ENCODE results near the gene SIRT7. TPM values are rescaled to one million over a fixed set of nuclear protein-coding genes. Genes with fewer than 3 reads are reported as not detected.

Gene SIRT7
- total RNA-seq, 4 donors from 2014 or later = 76.5 to 315 (median 172) TPM

DNA sequence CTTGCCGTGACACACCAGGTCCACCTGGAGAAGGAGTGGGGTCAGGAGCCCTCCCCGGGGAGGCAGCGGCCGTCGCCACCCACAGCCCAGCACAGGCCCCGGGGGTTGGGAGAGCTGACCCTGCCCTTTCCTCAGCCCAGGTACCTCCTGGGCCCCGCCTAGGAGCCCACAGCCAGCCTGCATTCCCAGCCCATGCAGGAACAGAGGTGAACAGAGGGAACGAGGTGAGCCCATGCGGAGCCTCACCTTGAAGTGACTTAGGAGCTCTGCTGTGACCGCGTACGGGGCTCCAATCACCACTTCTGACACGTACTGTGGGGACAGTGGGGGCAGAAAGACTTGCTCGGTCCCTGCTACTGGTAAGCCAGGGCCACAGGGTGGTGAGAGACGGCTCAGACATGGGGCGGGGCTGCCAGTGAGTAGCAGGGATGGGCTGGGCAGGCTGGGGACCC, 12.5 kb downstream of the SIRT7 start:
- WGBS, 2 donors (ENCODE audit: low coverage in 1 of 2) = 90% methylated on average over 15 of the region's 16 CpGs; no CpG with 5 or more reads in 1 of the 2 donors
- no peak for TF ChIP-seq POLR2A (IDR thresholded peaks at IDR 0.05)
- TF ChIP-seq, protein P1, sequence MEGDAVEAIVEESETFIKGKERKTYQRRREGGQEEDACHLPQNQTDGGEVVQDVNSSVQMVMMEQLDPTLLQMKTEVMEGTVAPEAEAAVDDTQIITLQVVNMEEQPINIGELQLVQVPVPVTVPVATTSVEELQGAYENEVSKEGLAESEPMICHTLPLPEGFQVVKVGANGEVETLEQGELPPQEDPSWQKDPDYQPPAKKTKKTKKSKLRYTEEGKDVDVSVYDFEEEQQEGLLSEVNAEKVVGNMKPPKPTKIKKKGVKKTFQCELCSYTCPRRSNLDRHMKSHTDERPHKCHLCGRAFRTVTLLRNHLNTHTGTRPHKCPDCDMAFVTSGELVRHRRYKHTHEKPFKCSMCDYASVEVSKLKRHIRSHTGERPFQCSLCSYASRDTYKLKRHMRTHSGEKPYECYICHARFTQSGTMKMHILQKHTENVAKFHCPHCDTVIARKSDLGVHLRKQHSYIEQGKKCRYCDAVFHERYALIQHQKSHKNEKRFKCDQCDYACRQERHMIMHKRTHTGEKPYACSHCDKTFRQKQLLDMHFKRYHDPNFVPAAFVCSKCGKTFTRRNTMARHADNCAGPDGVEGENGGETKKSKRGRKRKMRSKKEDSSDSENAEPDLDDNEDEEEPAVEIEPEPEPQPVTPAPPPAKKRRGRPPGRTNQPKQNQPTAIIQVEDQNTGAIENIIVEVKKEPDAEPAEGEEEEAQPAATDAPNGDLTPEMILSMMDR (IDR thresholded peaks at IDR 0.05) = no peak
- TF ChIP-seq EP300 (IDR thresholded peaks at IDR 0.05; ENCODE audit: low read depth) = no peak
- no peak for TF ChIP-seq POLR2AphosphoS5 (IDR thresholded peaks at IDR 0.05)
- Histone ChIP-seq H3K27ac (no peak overlapping the region), H3K27me3 (peaks cover 21% of the 10 kb centered on the region), H3K9me3 (no peaks in the 10 kb centered on the region), H3K4me3 (no peak overlapping the region), H3K36me3 (no peaks in the 10 kb centered on the region), H3K4me1 (peaks cover 19 to 24% (median 21%) of the 10 kb centered on the region in 4 donors)
- DNase-seq = no peak
- in situ Hi-C loops (cut with MboI; ENCODE audit: low pct_ligation_motif_present in 1 of 4, low pct_unique_long_range_greater_than_20kb in 1 of 4, low sequenced_read_pairs in 3 of 4) = no loop called here
- intact Hi-C loops (cut with DNase I; ENCODE audit: low total_unique reads) = no loop called here

- H3K27ac ChIP-seq = no peak overlapping the region
- WGBS, 2 donors (ENCODE audit: low coverage in 1 of 2) = 92% methylated on average over 27 of the region's 28 CpGs; no CpG with 5 or more reads in 1 of the 2 donors
- peaks cover 21% of the 10 kb centered on the region for H3K27me3 ChIP-seq
- H3K4me1 ChIP-seq = peaks cover 13 to 18% (median 15%) of the 10 kb centered on the region in 4 donors
- peaks cover 0 to 4% (median 0%) of the 10 kb centered on the region in 4 donors for H3K36me3 ChIP-seq
- intact Hi-C loops (cut with DNase I; ENCODE audit: low total_unique reads) = no loop called here
- no peak for TF ChIP-seq EP300 (IDR thresholded peaks at IDR 0.05; ENCODE audit: low read depth)
- no peak for TF ChIP-seq POLR2A (IDR thresholded peaks at IDR 0.05)
- TF ChIP-seq, protein P1 (IDR thresholded peaks at IDR 0.05) = no peak
- TF ChIP-seq POLR2AphosphoS5 (IDR thresholded peaks at IDR 0.05) = no peak
- H3K9me3 ChIP-seq = no peaks in the 10 kb centered on the region
- in situ Hi-C loops (cut with MboI; ENCODE audit: low pct_ligation_motif_present in 1 of 4, low pct_unique_long_range_greater_than_20kb in 1 of 4, low sequenced_read_pairs in 3 of 4) = no loop called here
- no peak overlapping the region for H3K4me3 ChIP-seq
- no peak for DNase-seq
These were observed 13.2 kb downstream of the SIRT7 start for GRCh38 chr17:81904600-81905423.

GRCh38 chr17:81903896-81904599, 13.9 kb downstream of the SIRT7 start:
- intact Hi-C loops (cut with DNase I; ENCODE audit: low total_unique reads) (no loop called here), in situ Hi-C loops (cut with MboI; ENCODE audit: low pct_ligation_motif_present in 1 of 4, low pct_unique_long_range_greater_than_20kb in 1 of 4, low sequenced_read_pairs in 3 of 4) (no loop called here)
- TF ChIP-seq, protein P1 (IDR thresholded peaks at IDR 0.05) = no peak
- no peak for TF ChIP-seq POLR2AphosphoS5 (IDR thresholded peaks at IDR 0.05)
- TF ChIP-seq EP300 (IDR thresholded peaks at IDR 0.05; ENCODE audit: low read depth) = no peak
- TF ChIP-seq POLR2A (IDR thresholded peaks at IDR 0.05) = no peak
- DNase-seq = no peak
- Histone ChIP-seq H3K4me1 (peaks cover 10 to 17% (median 13%) of the 10 kb centered on the region in 4 donors), H3K36me3 (peaks cover 0 to 5% (median 0%) of the 10 kb centered on the region in 4 donors), H3K27ac (no peak overlapping the region), H3K27me3 (peaks cover 21% of the 10 kb centered on the region), H3K4me3 (no peak overlapping the region), H3K9me3 (no peaks in the 10 kb centered on the region)
- WGBS, 2 donors (ENCODE audit: low coverage in 1 of 2) = 96% methylated on average over 22 of the region's 24 CpGs; no CpG with 5 or more reads in 1 of the 2 donors

DNA sequence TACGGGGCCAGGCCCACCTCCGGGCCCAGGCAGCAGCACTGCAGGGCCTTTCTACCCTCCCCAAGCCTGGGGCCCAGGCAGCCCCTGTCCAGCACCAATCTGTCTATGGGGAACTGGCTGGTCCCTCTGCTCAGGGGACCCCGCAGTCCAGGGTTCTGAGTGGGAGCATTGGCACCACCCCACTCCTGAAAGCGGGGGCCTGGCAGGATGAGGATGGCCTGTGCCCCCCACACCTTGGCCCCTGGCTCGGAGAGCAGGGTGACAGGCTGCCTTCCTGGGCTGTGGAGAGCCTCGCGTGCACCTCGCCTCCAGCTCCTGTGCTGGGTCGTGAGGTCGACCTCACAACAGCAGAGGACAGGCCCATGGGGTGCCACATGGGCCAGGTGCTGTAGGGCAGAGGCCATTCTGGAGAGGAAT, 14.6 kb downstream of the SIRT7 start:
- intact Hi-C loops (cut with DNase I; ENCODE audit: low total_unique reads) = no loop called here
- no peak for DNase-seq
- in situ Hi-C loops (cut with MboI; ENCODE audit: low pct_ligation_motif_present in 1 of 4, low pct_unique_long_range_greater_than_20kb in 1 of 4, low sequenced_read_pairs in 3 of 4) = no loop called here
- H3K4me1 ChIP-seq = peaks cover 10 to 17% (median 13%) of the 10 kb centered on the region in 4 donors
- 94% methylated on average over 10 of the region's 10 CpGs; no CpG with 5 or more reads in 1 of the 2 donors for WGBS, 2 donors (ENCODE audit: low coverage in 1 of 2)
- no peak for TF ChIP-seq EP300 (IDR thresholded peaks at IDR 0.05; ENCODE audit: low read depth)
- TF ChIP-seq, protein P1 (IDR thresholded peaks at IDR 0.05) = no peak
- TF ChIP-seq POLR2A (IDR thresholded peaks at IDR 0.05) = no peak
- no peak for TF ChIP-seq POLR2AphosphoS5 (IDR thresholded peaks at IDR 0.05)
- H3K36me3 ChIP-seq = peaks cover 0 to 5% (median 0%) of the 10 kb centered on the region in 4 donors
- H3K9me3 ChIP-seq = no peaks in the 10 kb centered on the region
- peaks cover 21% of the 10 kb centered on the region for H3K27me3 ChIP-seq
- H3K4me3 ChIP-seq = no peak overlapping the region
- H3K27ac ChIP-seq = no peak overlapping the region

All from transverse colon (tissue), 4 donors.